PC-3 (cell line): ENCODE results near the gene FAM120AOS. TPM values are rescaled to one million over a fixed set of nuclear protein-coding genes. Genes with fewer than 3 reads are reported as not detected.

Experiments used
- ATAC-seq: fragments of 200-7000 bp; cut with Tn5 transposase; 2 replicates; pipeline ENCODE4 v1.9.1; 2020; ENCODE audit warnings: mild to moderate bottlenecking, moderate library complexity
- BruUV-seq: library from RNA; stranded (reverse); fragments of 400-500 nt; replicated peaks from 2 replicates; lab custom pipeline; 2021; lab: Mats Ljungman, UMichigan
- CTCF ChIA-PET: fragments of 300-600 bp; sonication (Branson Sonifier 250); formaldehyde crosslinking; loops from one replicate; lab custom pipeline; 2022; ENCODE audit warnings: antibody characterized with exemption; lab: Charles Lee
- POLR2A ChIA-PET: fragments of 300-600 bp; sonication (Branson Sonifier 250); formaldehyde crosslinking; loops from one replicate; lab custom pipeline; 2022; ENCODE audit warnings: antibody characterized with exemption; ENCODE audit not compliant: unreplicated experiment; lab: Charles Lee
- DNase-seq: peaks from one replicate; pipeline ENCODE4 v3.0.0-alpha.2; 2015
- H2AFZ ChIP-seq: fragments of 300-600 bp; sonication (generic); 2 replicates; pipeline ENCODE4 v1.6.0; 2016; ENCODE audit warnings: antibody characterized with exemption, low read length
- H3F3A ChIP-seq: fragments of 300-600 bp; sonication (generic); one replicate; pipeline ENCODE4 v1.6.0; 2017; ENCODE audit warnings: antibody characterized with exemption, low read length, control low read depth, mild to moderate bottlenecking; ENCODE audit not compliant: unreplicated experiment
- H3K27ac ChIP-seq: fragments of 300-600 bp; sonication (generic); 2 replicates; pipeline ENCODE4 v1.5.1; 2016; ENCODE audit warnings: mild to moderate bottlenecking, low read length
- H3K27me3 ChIP-seq: fragments of 300-600 bp; sonication (generic); 2 replicates; pipeline ENCODE4 v1.6.1; 2016; ENCODE audit warnings: low read length, mixed read lengths
- H3K36me3 ChIP-seq: fragments of 300-600 bp; sonication (generic); 2 replicates; pipeline ENCODE4 v1.6.1; 2016; ENCODE audit warnings: low read depth, mixed run types, low read length, mixed read lengths
- H3K4me1 ChIP-seq: fragments of 300-600 bp; sonication (generic); 2 replicates; pipeline ENCODE4 v1.5.1; 2016; ENCODE audit warnings: low read length; ENCODE audit not compliant: insufficient read depth
- H3K4me2 ChIP-seq: fragments of 300-600 bp; sonication (generic); 2 replicates; pipeline ENCODE4 v1.6.0; 2016; ENCODE audit warnings: low read length
- H3K4me3 ChIP-seq: fragments of 300-600 bp; sonication (generic); 2 replicates; pipeline ENCODE4 v1.5.1; 2016; ENCODE audit warnings: mild to moderate bottlenecking, low read length, mixed read lengths
- H3K79me2 ChIP-seq: fragments of 300-600 bp; sonication (generic); 2 replicates; pipeline ENCODE4 v1.6.1; 2017; ENCODE audit warnings: low read length, mixed read lengths
- H3K9ac ChIP-seq: fragments of 300-600 bp; sonication (generic); 2 replicates; pipeline ENCODE4 v1.6.0; 2016; ENCODE audit warnings: mild to moderate bottlenecking, low read length
- H3K9me2 ChIP-seq: fragments of 300-600 bp; sonication (generic); replicated peaks from 2 replicates; pipeline ENCODE4 v1.6.1; 2016; ENCODE audit warnings: mixed run types, low read length, mixed read lengths
- H3K9me3 ChIP-seq: fragments of 300-600 bp; sonication (generic); 2 replicates; pipeline ENCODE4 v1.6.1; 2016; ENCODE audit warnings: low read length, mixed read lengths
- H4K20me1 ChIP-seq: fragments of 300-600 bp; sonication (generic); 2 replicates; pipeline ENCODE4 v1.6.1; 2016; ENCODE audit warnings: low read length, mixed read lengths
- CTCF ChIP-seq: fragments of 300-600 bp; sonication (generic); conservative IDR thresholded peaks from 2 replicates; pipeline ENCODE4 v1.5.1; 2017; ENCODE audit warnings: antibody characterized with exemption, low read depth, mild to moderate bottlenecking, low read length
- EZH2 ChIP-seq: fragments of 300-600 bp; sonication (generic); IDR thresholded peaks from one replicate; pipeline ENCODE4 v1.6.1; 2017; ENCODE audit warnings: antibody characterized with exemption, mild to moderate bottlenecking, low read length; ENCODE audit not compliant: unreplicated experiment
- EZH2phosphoT487 ChIP-seq: fragments of 300-600 bp; sonication (generic); IDR thresholded peaks from 2 replicates; pipeline ENCODE4 v1.6.1; 2018; ENCODE audit warnings: mild to moderate bottlenecking, antibody characterized with exemption, low read length, borderline replicate concordance
- intact Hi-C: fragments of 100-400 bp; cut with micrococcal nuclease; formaldehyde crosslinking; loops from 2 replicates; pipeline ENCODE4 v1.9.0; 2023
- total RNA-seq: library from RNA; depleted of rRNA; stranded (reverse); fragments of >200 nt; gene quantifications from 2 replicates; pipeline ENCODE4 v1.2.3, GENCODE V29; 2014; rRNA removed

FAM120AOS gene
- total RNA-seq, 1 experiment from 2014 or later: 39.8 TPM

- H3F3A ChIP-seq: no peaks in the 10 kb centered on the region
- H4K20me1 ChIP-seq: no peaks in the 10 kb centered on the region
- H3K9me3 ChIP-seq: no peaks in the 10 kb centered on the region
- intact Hi-C loops: no loop called here
- no peak overlapping the region for H2AFZ ChIP-seq
- H3K9ac ChIP-seq: no peak overlapping the region
- H3K4me3 ChIP-seq: no peak overlapping the region
- no peaks in the 10 kb centered on the region for H3K79me2 ChIP-seq
- H3K9me2 ChIP-seq: no peaks in the 10 kb centered on the region
- no peaks in the 10 kb centered on the region for H3K4me1 ChIP-seq
- ChIA-PET CTCF (no interaction called here), POLR2A (no interaction called here)
- ATAC-seq (no peak), DNase-seq (no peak)
- TF ChIP-seq EZH2phosphoT487 (no peak), EZH2 (no peak), CTCF (no peak)
- H3K36me3 ChIP-seq: no peaks in the 10 kb centered on the region
- H3K27ac ChIP-seq: no peak overlapping the region
- H3K4me2 ChIP-seq: no peak overlapping the region
- no peaks in the 10 kb centered on the region for H3K27me3 ChIP-seq
- BruUV-seq: no TSS peak
Measured at GRCh38 chr9:93398471-93398870, 54.9 kb downstream of the FAM120AOS start.

GRCh38 chr9:93397661-93398373, 55.6 kb downstream of the FAM120AOS start:
- H3K9ac ChIP-seq: no peak overlapping the region
- no peak overlapping the region for H2AFZ ChIP-seq
- no peaks in the 10 kb centered on the region for H3K4me1 ChIP-seq
- ChIA-PET CTCF (no interaction called here), POLR2A (no interaction called here)
- H3K4me3 ChIP-seq: no peak overlapping the region
- no peak overlapping the region for H3K4me2 ChIP-seq
- intact Hi-C loops: no loop called here
- no peaks in the 10 kb centered on the region for H3K9me2 ChIP-seq
- H3F3A ChIP-seq: no peaks in the 10 kb centered on the region
- TF ChIP-seq CTCF: no peak
- no peak for TF ChIP-seq EZH2
- no peak for TF ChIP-seq EZH2phosphoT487
- ATAC-seq (no peak), DNase-seq (peak; percentile 1)
- no peaks in the 10 kb centered on the region for H3K36me3 ChIP-seq
- no peaks in the 10 kb centered on the region for H4K20me1 ChIP-seq
- H3K9me3 ChIP-seq: no peaks in the 10 kb centered on the region
- H3K27ac ChIP-seq: no peak overlapping the region
- no TSS peak for BruUV-seq
- H3K27me3 ChIP-seq: no peaks in the 10 kb centered on the region
- no peaks in the 10 kb centered on the region for H3K79me2 ChIP-seq

Other genes starting within 250 kb of the FAM120AOS start
- 89.6 and 95.4 TPM in 2 replicates for gene FAM120A, start 1.9 kb downstream of the FAM120AOS start, total RNA-seq
- 10.6 and 12.0 TPM in 2 replicates for gene PHF2, start 123.0 kb upstream of the FAM120AOS start, total RNA-seq